Endothelial cell (in vitro differentiated cells): ENCODE data around the gene NLK. TPM values are rescaled to one million over a fixed set of nuclear protein-coding genes. Genes with fewer than 3 reads are reported as not detected.

Experiments used
- DNase-seq: peaks from one replicate; pipeline ENCODE4 v3.0.0; 2021; ENCODE audit warnings: low spot score
- H3K27ac Mint-ChIP-seq: one replicate; pipeline ENCODE4 v1.8.0; 2021; ENCODE audit warnings: mixed read lengths, inconsistent platforms; ENCODE audit not compliant: unreplicated experiment
- H3K27me3 Mint-ChIP-seq: one replicate; pipeline ENCODE4 v1.8.0; 2021; ENCODE audit warnings: mild to moderate bottlenecking, moderate library complexity, mixed read lengths, inconsistent platforms; ENCODE audit not compliant: unreplicated experiment
- H3K36me3 Mint-ChIP-seq: one replicate; pipeline ENCODE4 v1.8.0; 2021; ENCODE audit warnings: mild to moderate bottlenecking, low read depth, mixed read lengths, inconsistent platforms; ENCODE audit not compliant: unreplicated experiment
- H3K4me1 Mint-ChIP-seq: one replicate; pipeline ENCODE4 v1.8.0; 2021; ENCODE audit warnings: mild to moderate bottlenecking, mixed read lengths, inconsistent platforms; ENCODE audit not compliant: unreplicated experiment
- H3K4me3 Mint-ChIP-seq: one replicate; pipeline ENCODE4 v1.8.0; 2021; ENCODE audit warnings: mild to moderate bottlenecking, mixed read lengths, inconsistent platforms; ENCODE audit not compliant: unreplicated experiment
- H3K9me3 Mint-ChIP-seq: one replicate; pipeline ENCODE4 v1.8.0; 2021; ENCODE audit warnings: mixed read lengths, inconsistent platforms; ENCODE audit not compliant: unreplicated experiment
- CTCF ChIP-seq: fragments of 200-600 bp; sonication (generic); IDR thresholded peaks from one replicate; pipeline ENCODE4 v1.5.0; 2021; ENCODE audit warnings: antibody characterized with exemption; ENCODE audit not compliant: unreplicated experiment
- total RNA-seq: library from RNA; stranded (reverse); fragmentation: NEBNext Ultra II Directional; extraction: Animal tissue kit (Norgen Biotek cat#: 25700); gene quantifications from one replicate; pipeline ENCODE4 v1.2.1, GENCODE V29; 2021; ENCODE audit not compliant: unreplicated experiment

The NLK gene
- total RNA-seq, 1 donor from 2014 or later: 53.7 TPM

DNA sequence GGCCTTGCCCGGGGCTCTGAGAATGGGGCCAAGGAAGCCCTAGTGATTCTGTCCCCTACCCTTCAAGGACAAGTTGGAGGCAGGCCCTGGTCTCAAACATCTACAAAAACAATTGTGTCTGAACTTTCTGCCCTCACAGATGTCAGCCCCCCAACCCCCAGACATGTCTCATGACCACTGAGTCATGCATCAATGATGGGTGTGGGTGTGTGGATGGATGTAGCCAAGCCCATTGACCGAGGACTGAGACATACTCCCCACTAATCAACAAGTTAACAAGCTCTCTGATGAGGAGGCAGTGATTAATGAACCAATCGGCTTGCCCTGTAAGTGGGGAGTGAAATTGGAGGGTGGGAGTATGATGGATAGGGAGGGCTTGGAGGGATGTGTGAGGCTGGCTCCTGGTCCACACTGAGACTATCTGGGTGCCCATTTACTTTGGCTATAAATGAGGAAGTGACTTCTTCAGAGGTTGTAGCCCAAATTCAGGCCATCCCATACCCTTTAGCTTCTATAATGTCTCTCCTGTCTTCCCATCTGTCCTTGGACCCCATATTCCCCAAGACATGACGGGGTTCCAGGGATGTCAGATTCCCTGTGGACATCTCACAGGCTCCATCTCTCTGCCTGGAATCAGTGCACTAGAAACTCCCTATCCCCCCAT is 179.4 kb downstream of the NLK start:
- H3K4me1 Mint-ChIP-seq: peaks cover 2% of the 10 kb centered on the region
- no peak overlapping the region for H3K4me3 Mint-ChIP-seq
- no peaks in the 10 kb centered on the region for H3K9me3 Mint-ChIP-seq
- no peak overlapping the region for H3K27ac Mint-ChIP-seq
- DNase-seq: no peak
- TF ChIP-seq CTCF: no peak
- peaks cover 17% of the 10 kb centered on the region for H3K36me3 Mint-ChIP-seq
- peaks cover 8% of the 10 kb centered on the region for H3K27me3 Mint-ChIP-seq

DNA sequence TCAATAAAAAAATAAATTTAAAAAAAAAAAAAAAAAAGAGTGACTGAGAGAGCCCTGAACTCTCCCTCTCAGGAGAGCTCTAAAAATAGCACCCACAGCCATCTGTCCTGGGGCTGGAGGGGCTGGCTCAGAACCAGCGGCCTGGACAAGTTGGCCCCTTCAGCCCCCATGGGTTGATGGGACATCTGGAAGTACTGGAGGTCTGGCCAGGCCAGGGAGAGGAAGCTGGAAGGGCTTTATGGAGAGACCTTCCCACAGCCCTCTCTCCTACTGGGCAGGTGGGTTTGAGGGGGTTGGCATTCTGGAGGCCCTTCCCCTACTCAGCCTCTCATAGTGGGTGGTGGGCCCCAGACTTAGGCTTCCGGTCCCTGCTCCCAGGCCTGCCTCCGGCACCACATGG is 182.8 kb downstream of the NLK start:
- H3K27me3 Mint-ChIP-seq: peaks cover 13% of the 10 kb centered on the region
- no peak for DNase-seq
- no peaks in the 10 kb centered on the region for H3K9me3 Mint-ChIP-seq
- H3K4me1 Mint-ChIP-seq: peaks cover 20% of the 10 kb centered on the region
- no peak for TF ChIP-seq CTCF
- no peak overlapping the region for H3K27ac Mint-ChIP-seq
- H3K4me3 Mint-ChIP-seq: peak overlapping the region; percentile 25
- peaks cover 17% of the 10 kb centered on the region for H3K36me3 Mint-ChIP-seq

- no peak for TF ChIP-seq CTCF
- H3K36me3 Mint-ChIP-seq: peaks cover 17% of the 10 kb centered on the region
- no peaks in the 10 kb centered on the region for H3K9me3 Mint-ChIP-seq
- H3K27me3 Mint-ChIP-seq: peaks cover 13% of the 10 kb centered on the region
- H3K4me1 Mint-ChIP-seq: peaks cover 20% of the 10 kb centered on the region
- peak overlapping the region; percentile 25 for H3K4me3 Mint-ChIP-seq
- no peak overlapping the region for H3K27ac Mint-ChIP-seq
- no peak for DNase-seq
These were observed 183.4 kb downstream of the NLK start for GRCh38 chr17:28225867-28226266.

GRCh38 chr17:28226563-28227315 is 184.3 kb downstream of the NLK start:
- H3K27ac Mint-ChIP-seq: no peak overlapping the region
- peaks cover 20% of the 10 kb centered on the region for H3K4me1 Mint-ChIP-seq
- no peak overlapping the region for H3K4me3 Mint-ChIP-seq
- H3K27me3 Mint-ChIP-seq: peaks cover 13% of the 10 kb centered on the region
- TF ChIP-seq CTCF: no peak
- no peak for DNase-seq
- no peaks in the 10 kb centered on the region for H3K9me3 Mint-ChIP-seq
- H3K36me3 Mint-ChIP-seq: peaks cover 16% of the 10 kb centered on the region
